Renal cortex interstitium (tissue), 11 donors: Measurements from ENCODE around the gene MSH4. TPM values are rescaled to one million over a fixed set of nuclear protein-coding genes. Genes with fewer than 3 reads are reported as not detected.
"Not testable (repeated sequence)": the region's sequence is repeated elsewhere in the genome, so short reads cannot be mapped to it uniquely, and the experiment has no call there.

Source experiments
- DNase-seq, 11 donors: peaks; one replicate each; pipeline ENCODE4 v3.0.0-alpha.2; 2013; ENCODE audit warnings: low read depth in 9 of 11, low spot score in 4 of 11; ENCODE audit errors: extremely low read depth in 1 of 11
- polyA plus RNA-seq, 3 donors: library from polyadenylated mRNA; unstranded; fragments of 120-200 nt; gene quantifications; one replicate each; pipeline ENCODE4 v1.2.1, GENCODE V29; 2013; ENCODE audit not compliant: insufficient read length in 3 of 3

MSH4 gene
- polyA plus RNA-seq, 3 donors, result 0.26 to 0.54 (median 0.42) TPM

GRCh38 chr1:75791022-75791421 is 5.7 kb upstream of the MSH4 start:
- DNase-seq, result no peak

GRCh38 chr1:75792091-75792490 is 4.6 kb upstream of the MSH4 start:
- no peak for DNase-seq

- DNase-seq, result no peak
Measured at GRCh38 chr1:75794382-75794781, 2.3 kb upstream of the MSH4 start.

- no peak for DNase-seq
Measured at GRCh38 chr1:75795703-75796193, 934 bp upstream of the MSH4 start.

- DNase-seq, result no peak
Measured at GRCh38 chr1:75797273-75797588, 549 bp downstream of the MSH4 start.

- DNase-seq, result no peak
Measured at GRCh38 chr1:75797606-75798216, 1.0 kb downstream of the MSH4 start.

- not testable (repeated sequence) for DNase-seq
Measured at GRCh38 chr1:75801480-75801879, 4.8 kb downstream of the MSH4 start.

GRCh38 chr1:75808921-75809320 is 12.2 kb downstream of the MSH4 start:
- no peak for DNase-seq

GRCh38 chr1:75810113-75810512 is 13.4 kb downstream of the MSH4 start:
- not testable (repeated sequence) for DNase-seq

- DNase-seq, result no peak
Measured at GRCh38 chr1:75811211-75811981, 14.7 kb downstream of the MSH4 start.

- no peak for DNase-seq
Measured at GRCh38 chr1:75812065-75812464, 15.4 kb downstream of the MSH4 start.

- not testable (repeated sequence) for DNase-seq
Measured at GRCh38 chr1:75823596-75823995, 26.9 kb downstream of the MSH4 start.

GRCh38 chr1:75836528-75837100 is 39.9 kb downstream of the MSH4 start:
- no peak for DNase-seq

- DNase-seq, result no peak
Measured at GRCh38 chr1:75838079-75838478, 41.4 kb downstream of the MSH4 start.

- DNase-seq, result no peak
Measured at GRCh38 chr1:75841421-75841820, 44.7 kb downstream of the MSH4 start.

GRCh38 chr1:75845576-75845975 is 48.9 kb downstream of the MSH4 start:
- no peak for DNase-seq

GRCh38 chr1:75855010-75855409 is 58.3 kb downstream of the MSH4 start:
- no peak for DNase-seq

GRCh38 chr1:75855734-75856133 is 59.1 kb downstream of the MSH4 start:
- DNase-seq, result no peak

GRCh38 chr1:75861831-75862230 is 65.1 kb downstream of the MSH4 start:
- DNase-seq, result no peak

- no peak for DNase-seq
Measured at GRCh38 chr1:75870951-75871350, 74.3 kb downstream of the MSH4 start.
